ENCODE measurements around the gene DPRX.
"Not testable (repeated sequence)": the region's sequence is repeated elsewhere in the genome, so short reads cannot be mapped to it uniquely, and the experiment has no call there.

The DPRX gene

GRCh38 chr19:53664760-53665159, 33.0 kb downstream of the DPRX start:
- TF ChIP-seq CTCF (IDR thresholded peaks at IDR 0.05; ENCODE audit: low read depth, low read length): no peak
- H3K4me3 ChIP-seq (ENCODE audit: low read depth, low read length): no peak overlapping the region

GRCh38 chr19:53666331-53666730, 34.5 kb downstream of the DPRX start:
- not testable (repeated sequence) for H3K4me3 ChIP-seq (ENCODE audit: low read depth, low read length)

- not testable (repeated sequence) for H3K4me3 ChIP-seq (ENCODE audit: low read depth, low read length)
Observed at GRCh38 chr19:53668804-53669203, 37.0 kb downstream of the DPRX start.

- H3K4me3 ChIP-seq (ENCODE audit: low read depth, low read length): no peak overlapping the region
Observed at GRCh38 chr19:53670345-53670744, 38.5 kb downstream of the DPRX start.

GRCh38 chr19:53671663-53672062, 39.9 kb downstream of the DPRX start:
- TF ChIP-seq CTCF (IDR thresholded peaks at IDR 0.05; ENCODE audit: low read depth, low read length): no peak

More at GRCh38 chr19:53670345-53670744, 38.5 kb downstream of the DPRX start:
- no peak for TF ChIP-seq CTCF (IDR thresholded peaks at IDR 0.05; ENCODE audit: low read depth, low read length)

More at GRCh38 chr19:53671663-53672062, 39.9 kb downstream of the DPRX start:
- H3K4me3 ChIP-seq (ENCODE audit: low read depth, low read length): no peak overlapping the region
